Measurements from ENCODE around the gene HIC2. TPM values are rescaled to one million over a fixed set of nuclear protein-coding genes. Genes with fewer than 3 reads are reported as not detected.

Gene HIC2, protein sequence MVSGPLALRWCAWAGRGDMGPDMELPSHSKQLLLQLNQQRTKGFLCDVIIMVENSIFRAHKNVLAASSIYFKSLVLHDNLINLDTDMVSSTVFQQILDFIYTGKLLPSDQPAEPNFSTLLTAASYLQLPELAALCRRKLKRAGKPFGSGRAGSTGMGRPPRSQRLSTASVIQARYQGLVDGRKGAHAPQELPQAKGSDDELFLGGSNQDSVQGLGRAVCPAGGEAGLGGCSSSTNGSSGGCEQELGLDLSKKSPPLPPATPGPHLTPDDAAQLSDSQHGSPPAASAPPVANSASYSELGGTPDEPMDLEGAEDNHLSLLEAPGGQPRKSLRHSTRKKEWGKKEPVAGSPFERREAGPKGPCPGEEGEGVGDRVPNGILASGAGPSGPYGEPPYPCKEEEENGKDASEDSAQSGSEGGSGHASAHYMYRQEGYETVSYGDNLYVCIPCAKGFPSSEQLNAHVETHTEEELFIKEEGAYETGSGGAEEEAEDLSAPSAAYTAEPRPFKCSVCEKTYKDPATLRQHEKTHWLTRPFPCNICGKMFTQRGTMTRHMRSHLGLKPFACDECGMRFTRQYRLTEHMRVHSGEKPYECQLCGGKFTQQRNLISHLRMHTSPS
- total RNA-seq (2022; extraction: Qiagen RNA extraction; ENCODE audit: low read depth) = 2.5 to 3.8 TPM (median 3.1 TPM) in 5 replicates

DNA sequence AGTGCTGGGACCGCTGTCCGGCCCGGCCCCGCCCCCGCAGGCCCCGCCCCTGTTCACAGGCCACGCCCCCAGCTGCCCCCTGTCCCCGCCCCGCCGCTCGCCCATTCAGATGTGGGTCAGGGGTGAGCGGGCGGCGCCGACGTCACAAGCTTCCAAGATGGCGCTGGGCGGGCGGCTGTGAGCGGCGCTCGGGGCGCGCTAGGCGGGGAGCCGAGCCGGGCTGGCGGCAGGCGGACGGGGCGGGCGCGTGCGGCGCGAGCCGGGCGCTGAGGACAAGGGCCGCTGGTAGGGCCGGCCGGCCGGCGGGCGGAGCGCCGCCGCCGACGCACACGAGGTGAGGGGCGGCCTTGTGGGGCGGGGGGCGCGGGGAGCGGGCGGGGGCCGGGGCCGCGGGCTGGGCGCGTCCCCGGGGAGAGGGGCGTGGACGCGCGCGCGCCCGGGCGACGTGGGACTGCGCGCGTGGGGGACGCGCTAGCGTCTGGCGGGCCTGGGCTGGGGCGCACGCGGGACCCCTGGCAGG lies at the start of gene HIC2:
HIC2 (plus strand) TSS at position 145 of the 520 bp plus-strand sequence. CDS start 25,461 bp downstream, outside the sequence.

DNA sequence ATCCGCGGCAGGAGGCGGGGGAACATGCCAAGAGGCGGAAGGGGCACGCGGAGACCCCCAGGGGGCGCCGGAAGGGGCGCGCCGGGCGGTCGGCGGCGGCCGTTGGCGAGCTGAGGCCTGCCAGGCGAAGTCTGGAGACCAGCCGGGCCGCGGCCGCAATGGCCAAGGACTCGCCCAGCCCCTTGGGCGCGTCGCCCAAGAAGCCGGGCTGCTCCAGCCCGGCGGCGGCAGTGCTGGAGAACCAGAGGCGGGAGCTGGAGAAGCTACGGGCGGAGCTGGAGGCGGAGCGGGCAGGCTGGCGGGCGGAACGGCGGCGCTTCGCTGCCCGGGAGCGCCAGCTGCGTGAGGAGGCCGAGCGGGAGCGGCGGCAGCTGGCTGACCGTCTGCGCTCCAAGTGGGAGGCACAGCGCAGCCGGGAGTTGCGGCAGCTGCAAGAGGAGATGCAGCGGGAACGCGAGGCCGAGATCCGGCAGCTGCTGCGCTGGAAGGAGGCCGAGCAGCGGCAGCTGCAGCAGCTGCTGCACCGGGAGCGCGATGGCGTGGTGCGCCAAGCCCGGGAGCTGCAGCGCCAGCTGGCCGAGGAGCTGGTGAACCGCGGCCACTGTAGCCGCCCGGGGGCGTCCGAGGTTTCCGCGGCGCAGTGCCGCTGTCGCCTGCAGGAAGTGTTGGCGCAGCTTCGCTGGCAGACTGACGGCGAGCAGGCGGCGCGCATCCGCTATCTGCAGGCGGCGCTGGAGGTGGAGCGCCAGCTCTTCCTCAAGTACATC lies 33.3 kb upstream of the HIC2 start, which contains the start of gene RIMBP3B:
RIMBP3B (plus strand) TSS at position 51 of the 767 bp plus-strand sequence; CDS start at position 159, 108 bp downstream.

DNA sequence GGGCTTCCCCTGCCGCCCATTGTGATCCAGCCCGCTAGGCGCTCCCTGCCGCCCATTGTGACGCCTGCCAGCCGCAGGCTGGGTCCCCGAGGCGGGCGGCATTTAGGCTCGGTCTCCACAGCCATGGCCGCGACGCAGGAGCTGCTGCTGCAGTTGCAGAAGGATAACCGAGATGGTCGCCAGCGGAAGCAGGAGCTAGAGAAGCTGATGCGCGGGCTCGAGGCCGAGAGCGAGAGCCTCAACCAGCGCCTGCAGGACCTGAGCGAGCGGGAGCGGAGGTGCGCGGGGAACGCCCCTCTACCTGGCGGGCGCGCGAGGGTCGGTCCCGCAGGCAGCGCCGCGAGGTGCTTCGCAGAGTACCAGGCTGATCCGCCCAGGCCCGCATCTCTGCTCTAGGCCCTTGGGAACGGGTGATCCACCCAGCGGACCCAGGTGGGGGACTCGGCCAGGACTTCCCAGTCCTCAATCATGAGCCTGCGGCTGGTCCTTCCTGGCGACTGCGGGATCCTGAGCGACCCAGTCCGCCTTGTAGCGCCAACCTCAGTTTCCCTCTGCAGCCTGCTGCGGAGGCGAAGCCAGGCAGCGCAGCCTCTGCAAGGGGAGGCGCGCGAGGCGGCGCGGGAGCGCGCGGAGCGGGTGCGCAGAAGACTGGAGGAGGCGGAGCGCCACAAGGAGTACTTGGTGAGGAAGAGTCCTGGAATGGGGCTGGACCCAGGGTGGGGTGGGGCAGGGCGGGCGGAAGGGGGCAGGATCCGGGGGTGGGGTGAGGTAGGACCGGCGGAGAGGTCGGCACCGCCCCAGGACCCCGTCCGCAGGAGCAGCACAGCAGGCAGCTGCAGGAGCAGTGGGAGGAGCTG lies 50.4 kb downstream of the HIC2 start, which contains the start of gene TMEM191C:
TMEM191C (plus strand) TSS at position 51 of the 857 bp plus-strand sequence; CDS start at position 124, 73 bp downstream.

Other genes starting within 250 kb of the HIC2 start
- gene RIMBP3B, start 33.6 kb upstream of the HIC2 start, total RNA-seq (2022; extraction: Qiagen RNA extraction; ENCODE audit: low read depth) = 0.30 to 0.67 TPM (median 0.46 TPM) in 5 replicates
- gene TMEM191C, start 50.0 kb downstream of the HIC2 start, total RNA-seq (2022; extraction: Qiagen RNA extraction; ENCODE audit: low read depth) = 0.84 to 1.3 TPM (median 1.1 TPM) in 5 replicates
- 0.05 to 0.29 TPM (median 0.24 TPM) in 4 of 5 replicates, not detected in the other for gene RIMBP3C, start 134.1 kb downstream of the HIC2 start, total RNA-seq (2022; extraction: Qiagen RNA extraction; ENCODE audit: low read depth)
- 61.7 to 78.6 TPM (median 65.7 TPM) in 5 replicates for gene UBE2L3, start 150.3 kb downstream of the HIC2 start, total RNA-seq (2022; extraction: Qiagen RNA extraction; ENCODE audit: low read depth)
- gene YDJC, start 212.7 kb downstream of the HIC2 start, total RNA-seq (2022; extraction: Qiagen RNA extraction; ENCODE audit: low read depth) = 34.4 to 65.5 TPM (median 52.7 TPM) in 5 replicates
- gene CCDC116, start 215.4 kb downstream of the HIC2 start, total RNA-seq (2022; extraction: Qiagen RNA extraction; ENCODE audit: low read depth) = 0.06 to 0.12 TPM (median 0.10 TPM) in 3 of 5 replicates, not detected in the others
- 36.4 to 64.1 TPM (median 56.3 TPM) in 5 replicates for gene SDF2L1, start 224.9 kb downstream of the HIC2 start, total RNA-seq (2022; extraction: Qiagen RNA extraction; ENCODE audit: low read depth)
- 17.5 to 23.6 TPM (median 20.2 TPM) in 5 replicates for gene PPIL2, start 248.6 kb downstream of the HIC2 start, total RNA-seq (2022; extraction: Qiagen RNA extraction; ENCODE audit: low read depth)

Data from A549 treated with RU486 at 1 μM for 4 hours (cell line).